BLaER1 treated with 17β-estradiol and CSF1 and Interleukin-3, amounts not matched to agents 10 nM and 100 nM (cell line): Measurements from ENCODE around the gene INCENP.

Experiments used
- H3K27ac ChIP-seq, 11 experiments: shearing (Covaris generic); formaldehyde crosslinking; 2 replicates each; pipeline ENCODE4 v1.8.1; 2022
- H3K27me3 ChIP-seq, 11 experiments: shearing (Covaris generic); formaldehyde crosslinking; 2 replicates each; pipeline ENCODE4 v1.8.1; 2022
- H3K36me3 ChIP-seq, 11 experiments: shearing (Covaris generic); formaldehyde crosslinking; 2 replicates each; pipeline ENCODE4 v1.8.1; 2022
- H3K4me1 ChIP-seq, 10 experiments: shearing (Covaris generic); formaldehyde crosslinking; 2 replicates each; pipeline ENCODE4 v1.8.1; 2022
- H3K4me2 ChIP-seq, 11 experiments: shearing (Covaris generic); formaldehyde crosslinking; 2 replicates each; pipeline ENCODE4 v1.8.1; 2022
- H3K4me3 ChIP-seq, 10 experiments: shearing (Covaris generic); formaldehyde crosslinking; 2 replicates each; pipeline ENCODE4 v1.8.1; 2022
- H3K9ac ChIP-seq, 11 experiments: shearing (Covaris generic); formaldehyde crosslinking; 2 replicates each; pipeline ENCODE4 v1.8.1; 2022
- H3K9me3 ChIP-seq, 11 experiments: shearing (Covaris generic); formaldehyde crosslinking; replicated peaks in 1 of 11; 2 replicates each; pipeline ENCODE4 v1.8.1; 2022
- H4K20me1 ChIP-seq, 11 experiments: shearing (Covaris generic); formaldehyde crosslinking; 2 replicates each; pipeline ENCODE4 v1.8.1; 2022
- Cebpa-rat ChIP-seq, 11 experiments: shearing (Covaris generic); IDR thresholded peaks; 2 replicates each; pipeline ENCODE4 v1.8.1; 2022

INCENP gene

GRCh38 chr11:62157603-62158002 is 33.8 kb downstream of the INCENP start:
- TF ChIP-seq Cebpa-rat (IDR thresholded peaks at IDR 0.05): no peak
- Histone ChIP-seq H3K4me1 (no peaks in the 10 kb centered on the region), H4K20me1 (0 out of 22 replicates have a peak, but pooled peaks cover 0 to 5% (median 0%) of the 10 kb centered on the region in 11 experiments)

DNA sequence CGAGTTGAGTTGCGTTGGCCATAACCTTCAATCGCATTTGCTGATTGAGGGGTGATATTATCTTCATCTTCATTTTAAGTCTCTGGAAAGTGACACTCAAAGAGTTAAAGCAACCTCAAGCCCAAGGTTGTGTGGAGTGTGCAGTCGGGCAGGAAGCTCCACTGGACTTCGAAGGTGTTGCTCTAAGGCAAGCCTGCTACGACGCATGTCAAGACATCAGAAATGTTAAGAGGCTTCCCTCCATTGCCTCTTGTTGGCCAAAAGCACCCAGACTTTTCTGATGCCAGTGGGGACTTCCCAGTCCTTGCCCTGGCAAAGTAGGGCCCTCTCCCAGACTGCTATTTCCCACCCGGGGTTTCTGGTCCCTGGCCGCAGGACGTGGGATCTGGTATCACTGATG is 42.6 kb downstream of the INCENP start:
- H3K27ac ChIP-seq: no peak overlapping the region
- no peaks in the 10 kb centered on the region for H3K9me3 ChIP-seq
- H3K4me3 ChIP-seq: no peak overlapping the region
- no peaks in the 10 kb centered on the region for H3K36me3 ChIP-seq
- no peaks in the 10 kb centered on the region; a peak in 1 of 22 replicates for H3K27me3 ChIP-seq
- H4K20me1 ChIP-seq: 0 out of 22 replicates have a peak, but pooled peaks cover 0 to 2% (median 0%) of the 10 kb centered on the region in 11 experiments
- H3K9ac ChIP-seq: no peak overlapping the region
- no peak overlapping the region for H3K4me2 ChIP-seq
- no peak for TF ChIP-seq Cebpa-rat (IDR thresholded peaks at IDR 0.05)
- H3K4me1 ChIP-seq: peaks cover 14 to 22% (median 18%) of the 10 kb centered on the region in 10 experiments

More at GRCh38 chr11:62157603-62158002, 33.8 kb downstream of the INCENP start:
- no peaks in the 10 kb centered on the region for H3K27me3 ChIP-seq
- no peak overlapping the region for H3K4me2 ChIP-seq
- H3K4me3 ChIP-seq: no peak overlapping the region
- no peaks in the 10 kb centered on the region for H3K9me3 ChIP-seq
- H3K36me3 ChIP-seq: peaks cover 7 to 33% (median 16%) of the 10 kb centered on the region in 11 experiments
- H3K9ac ChIP-seq: no peak overlapping the region
- no peak overlapping the region for H3K27ac ChIP-seq

DNA sequence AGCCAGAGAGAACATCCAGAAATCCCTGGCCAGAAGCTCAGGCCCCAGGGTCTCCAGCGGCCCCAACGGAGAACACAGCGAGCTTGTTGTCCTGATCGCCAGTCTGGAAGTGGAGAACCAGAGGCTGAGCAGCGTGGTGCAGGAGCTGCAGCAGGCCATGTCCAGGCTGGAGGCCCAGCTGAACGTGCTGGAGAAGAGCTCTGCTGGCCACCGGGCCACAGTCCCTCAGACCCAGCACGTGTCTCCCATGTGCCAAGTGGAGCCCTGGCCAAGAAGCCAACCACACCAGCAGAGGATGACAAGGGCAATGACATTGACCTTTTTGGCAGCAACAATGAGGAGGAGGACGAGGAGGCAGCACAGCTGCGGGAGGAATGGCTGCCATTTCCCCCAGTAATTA is 45.6 kb downstream of the INCENP start:
- Histone ChIP-seq H3K9me3 (no peaks in the 10 kb centered on the region), H3K27me3 (no peaks in the 10 kb centered on the region; a peak in 1 of 22 replicates), H3K9ac (no peak overlapping the region), H3K4me2 (peak overlapping the region in 5 of 11 experiments; percentile 67 to 81 (median 74); a peak in 6 of 22 replicates), H3K4me3 (no peak overlapping the region), H3K36me3 (no peaks in the 10 kb centered on the region), H4K20me1 (0 out of 22 replicates have a peak, but pooled peaks cover 0 to 2% (median 0%) of the 10 kb centered on the region in 11 experiments), H3K27ac (no peak overlapping the region), H3K4me1 (peaks cover 7 to 30% (median 24%) of the 10 kb centered on the region in 10 experiments; a peak in 19 of 20 replicates)
- TF ChIP-seq Cebpa-rat (IDR thresholded peaks at IDR 0.05): no peak

DNA sequence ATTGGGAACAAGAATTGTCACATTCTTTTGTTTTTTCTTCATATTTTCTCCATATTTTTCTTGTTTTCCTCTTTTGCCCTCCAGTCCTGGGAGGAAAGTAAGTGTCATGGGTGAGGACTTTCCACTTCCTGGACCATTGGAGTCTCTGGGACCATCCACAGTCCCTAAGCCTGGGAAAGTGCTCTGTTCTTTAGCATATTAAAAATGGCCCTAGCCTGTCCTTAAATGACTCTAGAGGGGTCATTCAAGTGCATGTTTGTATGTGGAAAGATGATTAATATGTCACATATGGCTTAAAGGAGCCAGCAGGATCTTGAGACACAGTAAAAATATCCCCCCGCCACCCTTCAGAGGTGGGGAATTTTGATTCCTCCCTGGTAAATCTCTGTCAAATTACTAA is 46.1 kb downstream of the INCENP start:
- no peak overlapping the region for H3K27ac ChIP-seq
- H4K20me1 ChIP-seq: 0 out of 22 replicates have a peak, but pooled peaks cover 0 to 2% (median 0%) of the 10 kb centered on the region in 11 experiments
- no peak overlapping the region for H3K4me3 ChIP-seq
- H3K36me3 ChIP-seq: no peaks in the 10 kb centered on the region
- H3K27me3 ChIP-seq: no peaks in the 10 kb centered on the region; a peak in 1 of 22 replicates
- peak overlapping the region; percentile 1 to 81 (median 67); a peak in 18 of 22 replicates for H3K4me2 ChIP-seq
- H3K9ac ChIP-seq: no peak overlapping the region
- H3K4me1 ChIP-seq: peaks cover 7 to 30% (median 24%) of the 10 kb centered on the region in 10 experiments; a peak in 19 of 20 replicates
- H3K9me3 ChIP-seq: no peaks in the 10 kb centered on the region
- no peak for TF ChIP-seq Cebpa-rat (IDR thresholded peaks at IDR 0.05)

DNA sequence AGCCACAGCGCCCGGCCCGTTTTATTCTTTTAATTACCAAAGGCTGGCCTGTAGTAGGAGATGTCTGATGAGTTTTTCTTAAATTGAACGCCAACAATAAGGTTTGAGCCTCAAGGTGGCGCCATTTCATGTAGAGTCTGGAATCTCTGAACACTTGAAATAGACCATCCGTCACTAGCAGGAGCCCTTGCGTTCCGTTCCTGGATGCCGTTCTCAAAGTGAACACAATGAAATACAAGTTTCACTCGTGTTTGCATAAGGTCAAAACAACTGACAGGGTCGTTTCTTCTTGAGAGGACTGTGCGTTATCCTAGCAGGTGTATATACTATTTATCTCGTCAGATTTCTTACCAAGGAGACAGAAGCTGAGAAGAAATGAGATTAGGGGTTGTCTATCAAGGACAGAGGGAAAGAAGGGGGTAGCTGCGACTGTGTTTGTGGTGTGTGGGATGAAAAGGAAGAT is 47.5 kb downstream of the INCENP start:
- H3K4me2 ChIP-seq: peak overlapping the region in 9 of 11 experiments; percentile 15 to 81 (median 67); a peak in 12 of 22 replicates
- H3K4me1 ChIP-seq: peaks cover 7 to 30% (median 24%) of the 10 kb centered on the region in 10 experiments; a peak in 19 of 20 replicates
- H3K27ac ChIP-seq: no peak overlapping the region
- no peak for TF ChIP-seq Cebpa-rat (IDR thresholded peaks at IDR 0.05)
- H4K20me1 ChIP-seq: 0 out of 22 replicates have a peak, but pooled peaks cover 0 to 2% (median 0%) of the 10 kb centered on the region in 11 experiments
- no peaks in the 10 kb centered on the region; a peak in 1 of 22 replicates for H3K27me3 ChIP-seq
- H3K9me3 ChIP-seq: no peaks in the 10 kb centered on the region
- no peaks in the 10 kb centered on the region for H3K36me3 ChIP-seq
- no peak overlapping the region for H3K9ac ChIP-seq
- no peak overlapping the region for H3K4me3 ChIP-seq

DNA sequence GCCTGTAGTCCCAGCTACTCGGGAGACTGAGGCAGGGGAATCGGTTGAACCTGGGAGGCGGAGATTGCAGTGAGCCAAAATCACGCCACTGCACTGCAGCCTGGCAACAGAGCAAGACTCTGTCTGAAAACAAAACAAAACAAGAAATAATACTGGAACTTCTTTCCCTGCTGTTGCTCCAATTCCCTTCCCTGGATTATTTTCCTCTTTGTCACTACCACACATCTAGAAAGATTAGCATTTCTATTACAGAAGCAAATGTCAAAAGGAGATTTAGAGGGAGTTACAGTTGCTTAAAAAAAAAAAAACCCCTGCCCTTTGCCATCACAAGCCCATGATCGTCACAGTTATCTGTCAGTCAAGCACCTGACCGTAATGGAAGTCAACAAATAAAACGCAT is 48.5 kb downstream of the INCENP start:
- Histone ChIP-seq H3K4me2 (no peak overlapping the region), H3K4me1 (peaks cover 7 to 30% (median 24%) of the 10 kb centered on the region in 10 experiments; a peak in 19 of 20 replicates), H3K4me3 (no peak overlapping the region), H4K20me1 (no peaks in the 10 kb centered on the region), H3K9me3 (no peaks in the 10 kb centered on the region), H3K27ac (no peak overlapping the region), H3K9ac (no peak overlapping the region), H3K27me3 (no peaks in the 10 kb centered on the region; a peak in 1 of 22 replicates), H3K36me3 (no peaks in the 10 kb centered on the region)
- no peak for TF ChIP-seq Cebpa-rat (IDR thresholded peaks at IDR 0.05)

- Histone ChIP-seq H3K36me3 (no peaks in the 10 kb centered on the region), H3K27me3 (no peaks in the 10 kb centered on the region; a peak in 1 of 22 replicates), H3K9me3 (peaks cover 0 to 5% (median 0%) of the 10 kb centered on the region in 11 experiments; a peak in 2 of 22 replicates), H3K4me2 (no peak overlapping the region), H3K27ac (no peak overlapping the region), H4K20me1 (no peaks in the 10 kb centered on the region), H3K9ac (no peak overlapping the region), H3K4me3 (no peak overlapping the region), H3K4me1 (peaks cover 0 to 12% (median 9%) of the 10 kb centered on the region in 10 experiments; a peak in 12 of 20 replicates)
- no peak for TF ChIP-seq Cebpa-rat (IDR thresholded peaks at IDR 0.05)
Observed at GRCh38 chr11:62176766-62177165, 53.0 kb downstream of the INCENP start.

GRCh38 chr11:62179995-62180394 is 56.2 kb downstream of the INCENP start:
- no peaks in the 10 kb centered on the region for H4K20me1 ChIP-seq
- no peaks in the 10 kb centered on the region for H3K4me1 ChIP-seq
- no peak overlapping the region for H3K9ac ChIP-seq
- H3K36me3 ChIP-seq: no peaks in the 10 kb centered on the region
- H3K4me3 ChIP-seq: no peak overlapping the region
- H3K4me2 ChIP-seq: no peak overlapping the region
- no peak overlapping the region for H3K27ac ChIP-seq
- no peak for TF ChIP-seq Cebpa-rat (IDR thresholded peaks at IDR 0.05)
- H3K27me3 ChIP-seq: no peaks in the 10 kb centered on the region
- H3K9me3 ChIP-seq: peaks cover 10 to 25% (median 17%) of the 10 kb centered on the region in 11 experiments; a peak in 18 of 22 replicates

DNA sequence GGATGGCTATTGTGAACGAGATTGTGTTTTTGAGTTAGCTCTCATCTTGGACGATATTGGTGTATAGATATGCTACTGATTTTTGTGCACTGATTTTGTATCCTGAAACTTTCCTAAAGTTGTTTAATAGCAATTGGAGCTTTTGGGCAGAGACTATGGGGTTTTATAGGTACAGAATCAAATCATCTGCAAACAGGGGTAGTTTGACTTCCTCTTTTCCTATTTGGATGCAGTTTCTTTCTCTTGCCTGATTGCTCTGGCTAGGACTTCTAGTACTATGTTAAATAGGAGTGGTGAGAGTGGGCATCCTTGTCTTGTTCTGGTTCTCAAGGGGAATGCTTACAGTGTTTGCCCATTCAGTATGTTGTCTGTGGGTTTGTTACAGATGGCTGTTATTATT is 57.3 kb downstream of the INCENP start:
- Histone ChIP-seq H3K9me3 (peaks cover 10 to 25% (median 17%) of the 10 kb centered on the region in 11 experiments; a peak in 18 of 22 replicates), H3K27ac (no peak overlapping the region), H3K4me2 (no peak overlapping the region), H3K9ac (no peak overlapping the region), H4K20me1 (no peaks in the 10 kb centered on the region), H3K36me3 (no peaks in the 10 kb centered on the region), H3K27me3 (no peaks in the 10 kb centered on the region), H3K4me3 (no peak overlapping the region), H3K4me1 (no peaks in the 10 kb centered on the region)
- no peak for TF ChIP-seq Cebpa-rat (IDR thresholded peaks at IDR 0.05)
